ENCODE data around the gene CLDN2. TPM values are rescaled to one million over a fixed set of nuclear protein-coding genes. Genes with fewer than 3 reads are reported as not detected.

The CLDN2 gene
- total and polyA plus RNA-seq, 12 donors, result 0.06 to 10.0 (median 1.7) TPM

DNA sequence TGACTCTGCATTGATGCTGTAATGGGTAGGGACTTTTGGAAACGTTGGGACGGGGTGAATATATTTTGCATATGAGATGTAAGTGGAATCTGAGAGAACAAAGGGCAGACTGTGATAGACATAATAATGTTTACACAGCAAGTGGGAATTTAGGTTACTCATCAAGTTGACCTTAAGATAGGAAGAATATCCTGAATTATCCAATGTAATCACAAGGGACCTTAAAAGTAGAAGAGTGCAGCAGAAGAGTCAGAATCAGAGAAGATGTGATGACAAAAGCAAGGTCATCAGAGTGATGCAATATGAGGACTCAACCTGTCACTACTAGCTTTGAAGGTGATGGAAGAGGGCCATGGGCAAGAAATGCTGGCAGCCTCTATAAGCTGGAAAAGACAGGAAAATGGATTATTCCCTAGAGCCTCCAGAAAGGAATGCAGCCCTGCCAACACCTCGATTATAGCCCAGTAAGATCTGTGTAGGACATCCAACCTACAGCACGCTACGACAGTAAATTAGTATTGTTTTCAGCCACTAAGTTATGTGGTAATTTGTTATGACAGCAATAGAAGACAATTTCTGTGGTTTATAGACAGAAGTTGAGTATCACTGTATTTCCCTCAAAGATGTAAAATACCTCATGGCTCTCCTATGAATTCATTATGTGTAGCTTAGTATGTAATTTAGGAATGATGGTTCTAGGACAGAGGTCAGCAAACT lies 53.4 kb downstream of the CLDN2 start:
- Histone ChIP-seq H3K4me1 (replicated peaks in 1 of 2) (no peaks in the 10 kb centered on the region), H3K4me3 (no peak overlapping the region), H3K27ac (peak overlapping the region in 2 of 5 donors; percentile 26 to 66), H3K9me3 (replicated peaks in 1 of 3) (no peaks in the 10 kb centered on the region), H3K27me3 (no peaks in the 10 kb centered on the region), H3K36me3 (replicated peaks in 1 of 2) (no peaks in the 10 kb centered on the region)
- intact Hi-C loops (cut with DNase I), result no loop called here
- TF ChIP-seq, protein P1, sequence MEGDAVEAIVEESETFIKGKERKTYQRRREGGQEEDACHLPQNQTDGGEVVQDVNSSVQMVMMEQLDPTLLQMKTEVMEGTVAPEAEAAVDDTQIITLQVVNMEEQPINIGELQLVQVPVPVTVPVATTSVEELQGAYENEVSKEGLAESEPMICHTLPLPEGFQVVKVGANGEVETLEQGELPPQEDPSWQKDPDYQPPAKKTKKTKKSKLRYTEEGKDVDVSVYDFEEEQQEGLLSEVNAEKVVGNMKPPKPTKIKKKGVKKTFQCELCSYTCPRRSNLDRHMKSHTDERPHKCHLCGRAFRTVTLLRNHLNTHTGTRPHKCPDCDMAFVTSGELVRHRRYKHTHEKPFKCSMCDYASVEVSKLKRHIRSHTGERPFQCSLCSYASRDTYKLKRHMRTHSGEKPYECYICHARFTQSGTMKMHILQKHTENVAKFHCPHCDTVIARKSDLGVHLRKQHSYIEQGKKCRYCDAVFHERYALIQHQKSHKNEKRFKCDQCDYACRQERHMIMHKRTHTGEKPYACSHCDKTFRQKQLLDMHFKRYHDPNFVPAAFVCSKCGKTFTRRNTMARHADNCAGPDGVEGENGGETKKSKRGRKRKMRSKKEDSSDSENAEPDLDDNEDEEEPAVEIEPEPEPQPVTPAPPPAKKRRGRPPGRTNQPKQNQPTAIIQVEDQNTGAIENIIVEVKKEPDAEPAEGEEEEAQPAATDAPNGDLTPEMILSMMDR (IDR thresholded peaks at IDR 0.05), result no peak
- no peak for TF ChIP-seq POLR2A (IDR thresholded peaks at IDR 0.05)
- WGBS, 4 donors, result 45 to 52% (median 49%) methylated on average over 4 to 5 of the region's 5 CpGs
- peak in 3 of 7 donors; percentile 15 to 54 (median 35) for DNase-seq

DNA sequence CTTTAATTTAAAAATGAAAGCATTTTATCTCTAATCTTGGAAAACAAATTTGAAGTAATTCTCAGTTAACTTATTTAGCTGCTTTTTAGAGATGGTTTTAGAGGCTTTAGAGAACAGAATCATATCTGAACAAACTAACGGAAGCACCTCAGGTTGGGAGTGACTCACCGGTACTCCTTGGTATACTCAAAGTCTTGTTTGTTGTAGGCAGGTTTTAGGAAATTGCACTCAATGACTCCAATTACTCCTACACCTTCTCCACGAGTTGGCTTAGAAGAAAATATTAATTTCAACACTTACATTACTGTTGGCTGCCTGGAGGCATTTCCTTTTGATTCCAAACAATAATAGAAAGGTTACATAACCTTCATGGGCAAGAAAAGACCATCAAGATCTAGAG lies 56.2 kb downstream of the CLDN2 start:
- no peaks in the 10 kb centered on the region for H3K9me3 ChIP-seq (replicated peaks in 1 of 3)
- H3K27ac ChIP-seq, result no peak overlapping the region
- no peaks in the 10 kb centered on the region for H3K27me3 ChIP-seq
- H3K36me3 ChIP-seq (replicated peaks in 1 of 2), result no peaks in the 10 kb centered on the region
- H3K4me1 ChIP-seq (replicated peaks in 1 of 2), result no peaks in the 10 kb centered on the region
- no peak for TF ChIP-seq POLR2A (IDR thresholded peaks at IDR 0.05)
- TF ChIP-seq, protein P1 (IDR thresholded peaks at IDR 0.05), result no peak
- H3K4me3 ChIP-seq, result no peak overlapping the region
- intact Hi-C loops (cut with DNase I), result no loop called here
- WGBS, 4 donors, result 60 to 88% (median 74%) methylated on average over 3 of the region's 3 CpGs
- no peak for DNase-seq

Other genes with a start within 250 kb of the CLDN2 start
- gene RNF128, start 193.7 kb upstream of the CLDN2 start, total RNA-seq, result 10 to 100 TPM; 35.8 to 97.3 (median 64.0) TPM
- gene RNF128, start 193.7 kb upstream of the CLDN2 start, polyA plus RNA-seq, result 10 to 100 TPM in 2 of 3 donors, 1 to 10 TPM in 1; 7.2 to 37.8 (median 20.4) TPM
- gene TBC1D8B, start 117.7 kb upstream of the CLDN2 start, total RNA-seq, result 10 to 100 TPM; 18.4 to 61.8 (median 29.0) TPM
- 10 to 100 TPM; 12.0 to 16.5 (median 12.7) TPM for gene TBC1D8B, start 117.7 kb upstream of the CLDN2 start, polyA plus RNA-seq
- gene RIPPLY1, start 17.1 kb upstream of the CLDN2 start, total RNA-seq, result under 1 TPM in 1 of 9 donors, not detected in 8; 0.25 TPM
- under 1 TPM in 2 of 3 donors, not detected in 1; 0.34 to 0.80 TPM for gene RIPPLY1, start 17.1 kb upstream of the CLDN2 start, polyA plus RNA-seq
- gene MORC4, start 79.8 kb downstream of the CLDN2 start, total RNA-seq, result 10 to 100 TPM; 30.6 to 50.7 (median 35.2) TPM
- 10 to 100 TPM; 13.4 to 44.7 (median 22.7) TPM for gene MORC4, start 79.8 kb downstream of the CLDN2 start, polyA plus RNA-seq
- gene RBM41, start 198.4 kb downstream of the CLDN2 start, total RNA-seq, result 10 to 100 TPM in 8 of 9 donors, 1 to 10 TPM in 1; 9.1 to 41.8 (median 15.9) TPM
- 1 to 10 TPM; 4.2 to 7.8 (median 6.7) TPM for gene RBM41, start 198.4 kb downstream of the CLDN2 start, polyA plus RNA-seq

Measured in adrenal gland (tissue), 12 donors.